ENCODE data around the gene DNASE1L1.

The DNASE1L1 gene, protein sequence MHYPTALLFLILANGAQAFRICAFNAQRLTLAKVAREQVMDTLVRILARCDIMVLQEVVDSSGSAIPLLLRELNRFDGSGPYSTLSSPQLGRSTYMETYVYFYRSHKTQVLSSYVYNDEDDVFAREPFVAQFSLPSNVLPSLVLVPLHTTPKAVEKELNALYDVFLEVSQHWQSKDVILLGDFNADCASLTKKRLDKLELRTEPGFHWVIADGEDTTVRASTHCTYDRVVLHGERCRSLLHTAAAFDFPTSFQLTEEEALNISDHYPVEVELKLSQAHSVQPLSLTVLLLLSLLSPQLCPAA

DNA sequence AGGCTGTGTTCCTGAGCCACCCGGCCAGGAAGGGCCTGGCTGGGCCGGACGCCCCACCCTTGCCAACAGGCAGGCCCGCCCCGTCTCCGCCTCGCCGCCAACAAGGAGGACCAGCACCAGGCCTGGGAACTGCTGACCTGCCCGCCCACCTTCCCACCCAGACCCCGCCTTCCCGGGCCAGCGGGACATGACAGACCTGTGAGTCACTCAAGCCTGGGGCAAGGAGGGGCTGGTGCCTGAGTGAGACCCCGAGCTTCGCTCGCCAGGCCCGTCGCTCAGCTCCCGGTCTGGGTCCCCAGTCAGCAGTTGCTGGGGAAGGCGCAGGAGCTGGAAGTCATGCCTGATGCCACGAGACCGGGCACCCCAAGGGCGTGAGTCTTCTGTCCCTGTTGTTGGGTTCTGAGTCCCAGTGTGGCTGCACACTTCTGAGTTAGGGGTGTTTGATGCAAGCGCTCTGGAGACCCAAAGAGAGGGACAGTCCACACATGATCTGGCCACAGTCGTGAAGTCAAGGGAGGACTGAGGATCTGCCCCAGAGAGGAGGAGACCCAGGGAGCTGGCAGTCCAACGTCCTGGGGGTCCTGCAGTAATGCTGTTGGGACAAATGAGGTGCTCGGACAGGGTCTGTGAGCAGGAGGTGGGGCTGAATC is at the start of gene DNASE1L1:
Gene DNASE1L1 (minus strand): TSS at position 33 of the 650 bp plus-strand sequence. CDS start 3,686 bp downstream, outside the sequence.
- no peak for DNase-seq (ENCODE audit: low read depth)

DNA sequence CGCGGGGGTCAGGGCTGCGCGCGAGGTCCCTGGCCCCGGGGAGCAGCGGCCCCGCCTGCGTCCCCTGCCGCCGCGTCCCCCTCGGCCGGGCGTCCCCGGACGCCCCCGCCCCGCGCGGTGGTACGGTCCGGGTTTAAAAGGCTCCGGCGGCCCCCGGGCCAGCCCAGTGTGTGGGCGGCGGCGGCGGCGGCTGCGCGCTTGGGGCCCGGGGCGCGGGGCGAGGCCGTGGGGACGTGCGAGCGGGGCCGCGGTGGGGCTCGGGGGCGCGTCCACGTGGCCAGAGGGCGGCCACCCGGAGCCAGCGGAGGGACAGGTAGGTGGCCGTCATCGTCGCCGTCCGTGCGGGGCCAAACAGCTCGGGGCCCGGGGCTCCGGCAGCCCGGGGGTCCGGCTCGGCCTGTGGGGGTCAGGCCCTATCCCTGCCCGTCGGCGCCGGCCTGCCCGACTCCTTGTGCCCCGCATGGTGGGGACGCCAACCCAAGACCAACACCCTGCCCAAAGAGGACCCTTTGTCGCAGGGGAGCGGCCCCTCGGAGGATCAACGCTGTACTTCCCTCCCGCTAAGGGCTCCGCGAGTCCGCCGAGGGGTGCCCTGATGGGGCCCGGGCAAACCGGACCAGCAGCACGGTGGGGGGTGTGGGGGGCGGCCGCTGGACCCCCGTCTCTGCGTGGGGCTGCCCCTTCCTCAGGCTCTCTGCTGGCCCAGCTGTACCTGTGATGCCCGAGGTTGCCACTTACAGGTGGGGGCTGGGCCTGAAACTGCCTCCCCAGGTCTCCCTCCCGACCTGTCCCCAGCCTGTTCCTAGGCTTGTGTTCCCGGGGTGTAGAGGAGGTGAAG is 49.3 kb upstream of the DNASE1L1 start, which contains the start of gene PLXNA3:
Gene PLXNA3 (plus strand): TSS at position 166 of the 838 bp plus-strand sequence. CDS start 1,903 bp downstream, outside the sequence.
- DNase-seq (ENCODE audit: low read depth), result peak; percentile 40

DNA sequence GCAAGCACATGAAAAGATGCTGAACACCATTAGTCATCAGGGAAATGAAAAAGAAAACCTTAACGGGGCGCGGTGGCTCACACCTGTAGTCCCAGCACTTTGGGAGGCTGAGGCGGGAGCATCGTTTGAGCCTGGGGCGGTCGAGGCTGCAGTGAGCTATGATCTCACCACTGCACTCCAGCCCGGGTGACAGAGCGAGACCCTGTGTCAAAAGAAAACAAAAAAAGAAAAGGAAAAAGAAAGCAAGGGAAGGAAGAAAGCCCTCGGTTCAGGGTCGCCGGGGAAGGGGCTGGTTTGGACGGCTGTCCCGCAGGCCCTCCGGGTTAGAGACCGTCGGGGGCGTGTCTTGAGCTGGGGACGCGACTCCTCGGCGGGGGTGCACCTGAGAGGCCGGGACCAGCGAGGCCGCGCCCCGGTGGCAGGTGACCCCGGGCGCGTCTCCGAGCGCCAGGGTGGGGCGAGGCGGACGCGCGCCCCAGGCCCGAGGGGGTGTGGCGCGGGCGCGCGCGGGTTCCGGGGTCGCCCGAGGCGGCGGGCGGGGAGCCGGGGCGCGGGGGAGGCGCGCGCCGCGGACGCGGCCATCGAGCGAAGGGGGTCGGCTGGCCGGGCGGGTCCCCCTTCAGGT is 48.5 kb upstream of the DNASE1L1 start:
- DNase-seq (ENCODE audit: low read depth), result peak; percentile 31

DNA sequence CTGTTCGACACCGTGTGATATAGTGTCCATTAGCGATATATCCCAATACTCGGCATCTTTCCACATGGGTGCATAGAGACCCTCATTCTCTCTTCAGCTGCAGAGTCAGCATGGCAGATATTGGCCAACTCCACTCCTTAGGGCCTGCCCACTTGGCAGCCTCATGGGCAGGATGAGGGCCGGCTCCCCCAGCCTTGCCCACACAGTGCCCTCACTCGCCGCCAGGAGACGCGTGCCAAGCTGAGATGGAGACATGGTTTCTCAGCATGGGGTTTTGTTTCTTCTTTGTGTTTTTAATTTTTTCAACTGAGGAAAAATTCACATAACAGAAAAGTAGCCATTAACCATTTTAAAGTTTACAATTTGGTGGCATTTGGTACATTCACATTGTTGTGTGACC is 43.8 kb upstream of the DNASE1L1 start:
- DNase-seq (ENCODE audit: low read depth), result no peak

DNA sequence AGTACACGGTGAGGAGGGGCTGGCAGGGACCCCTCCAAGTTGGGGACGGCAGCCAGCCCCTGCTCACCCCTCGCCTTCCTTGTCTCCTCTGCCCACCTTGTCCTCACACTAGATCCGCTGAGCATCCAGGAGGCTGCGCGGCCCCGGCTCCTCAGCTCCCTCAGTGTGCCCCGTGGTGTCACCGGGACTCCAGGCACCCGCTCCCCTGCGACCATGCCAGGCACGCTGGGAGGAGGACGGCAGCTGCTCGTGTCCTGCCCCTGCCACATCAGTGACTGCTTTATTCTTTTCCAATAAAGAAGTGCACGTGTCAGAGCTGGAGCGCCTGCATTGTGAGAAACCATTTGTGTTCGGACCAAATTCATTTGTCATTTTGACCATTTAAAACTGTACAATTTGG is 41.3 kb upstream of the DNASE1L1 start:
- DNase-seq (ENCODE audit: low read depth), result no peak

DNA sequence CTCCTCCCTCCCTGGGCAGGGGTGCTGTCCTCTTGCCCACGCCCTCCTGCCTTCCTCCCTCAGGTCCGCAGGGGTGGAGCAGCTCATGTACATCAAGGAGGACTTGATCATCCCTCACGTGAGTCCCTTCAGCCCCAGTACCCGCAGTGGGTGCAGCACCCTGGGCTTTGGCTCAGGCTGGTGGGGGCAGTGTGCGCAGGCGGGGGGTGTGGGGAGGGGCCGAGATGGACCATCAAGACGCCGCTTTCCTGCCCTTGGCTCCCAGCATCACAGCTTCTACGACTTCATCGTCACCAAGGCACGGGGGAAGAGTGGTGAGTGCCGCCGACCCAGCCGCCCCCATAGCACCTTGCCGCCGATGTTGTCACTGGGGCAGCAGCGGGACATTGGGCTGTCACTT is 40.6 kb upstream of the DNASE1L1 start:
- DNase-seq (ENCODE audit: low read depth), result no peak

DNA sequence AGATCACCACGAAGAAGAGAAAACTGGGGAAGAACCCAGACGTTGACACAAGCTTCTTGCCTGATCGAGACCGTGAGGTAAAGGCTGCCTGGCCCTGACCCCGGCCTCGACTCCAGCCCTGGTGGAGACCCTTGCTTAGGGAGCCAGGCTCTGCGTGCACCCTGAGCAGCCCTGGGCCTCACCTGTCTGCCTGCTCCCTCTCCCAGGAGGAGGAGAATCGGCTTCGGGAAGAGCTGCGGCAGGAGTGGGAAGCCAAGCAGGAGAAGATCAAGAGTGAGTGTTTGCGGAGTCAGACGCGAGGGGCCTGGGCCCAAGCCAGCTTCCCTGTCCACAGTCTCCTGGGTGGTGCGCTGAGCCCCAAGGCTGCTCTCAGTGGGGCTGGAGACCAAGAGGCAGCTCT is 39.4 kb upstream of the DNASE1L1 start:
- no peak for DNase-seq (ENCODE audit: low read depth)

DNA sequence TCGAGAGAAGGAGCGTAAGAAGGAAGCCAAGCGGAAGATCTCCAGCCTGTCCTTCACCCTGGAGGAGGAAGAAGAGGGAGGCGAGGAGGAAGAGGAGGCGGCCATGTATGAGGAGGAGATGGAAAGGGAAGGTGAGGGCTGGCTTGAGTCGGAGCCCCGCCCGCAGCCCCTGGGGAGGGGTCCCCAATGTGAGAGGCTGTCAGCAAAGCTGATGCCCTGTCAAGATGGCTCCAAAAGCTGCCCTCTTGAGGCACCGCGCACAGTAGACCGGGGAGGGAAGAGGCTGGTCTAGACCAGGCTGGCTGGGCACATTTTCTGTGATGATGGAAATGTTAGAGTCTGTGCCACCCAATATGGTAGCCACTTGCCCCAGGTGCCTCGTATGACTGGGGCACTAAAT is 37.4 kb upstream of the DNASE1L1 start:
- DNase-seq (ENCODE audit: low read depth), result no peak

DNA sequence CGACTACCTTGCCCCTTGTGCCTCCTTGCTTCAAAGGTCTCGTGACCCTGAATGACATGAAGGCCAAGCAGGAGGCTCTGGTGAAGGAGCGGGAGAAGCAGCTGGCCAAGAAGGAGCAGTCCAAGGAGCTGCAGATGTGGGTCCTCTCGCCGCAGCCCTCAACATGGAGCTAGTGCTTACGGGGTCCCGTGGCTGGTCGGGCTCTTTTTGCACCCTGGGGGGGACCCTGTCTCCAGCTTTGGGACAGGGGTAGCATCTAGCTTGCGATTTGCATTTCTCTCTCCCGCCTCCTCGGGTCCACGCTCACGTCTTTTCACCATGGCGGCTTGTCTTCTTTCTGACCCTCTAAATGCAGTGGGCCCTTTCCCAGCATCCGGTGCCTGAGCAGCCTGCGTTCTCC is 36.7 kb upstream of the DNASE1L1 start:
- DNase-seq (ENCODE audit: low read depth), result no peak

DNA sequence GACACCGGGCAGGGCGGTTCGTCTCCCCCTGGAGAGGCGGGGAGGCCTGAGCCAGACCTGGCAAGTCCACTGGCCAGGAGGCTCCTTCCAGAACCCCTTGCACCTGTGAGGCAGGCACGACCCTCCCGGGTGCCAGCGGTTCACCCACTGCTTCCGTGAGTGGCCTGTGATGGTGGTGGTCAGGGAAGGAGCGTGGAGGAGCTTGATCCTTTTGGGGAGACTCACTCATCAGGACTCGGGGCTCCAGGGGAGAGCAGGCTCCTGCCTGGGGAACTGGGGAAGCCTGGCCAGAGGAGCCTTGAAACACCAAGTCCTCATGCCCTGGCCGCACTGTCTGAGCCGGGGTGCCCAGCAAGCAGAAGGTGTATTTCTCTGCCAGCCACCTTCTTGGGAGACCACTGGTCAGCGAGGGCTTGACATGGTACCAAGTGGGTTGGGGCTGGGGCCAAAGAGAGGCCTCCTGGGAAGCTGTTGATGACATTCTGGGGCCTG is 35.7 kb upstream of the DNASE1L1 start:
- no peak for DNase-seq (ENCODE audit: low read depth)

DNA sequence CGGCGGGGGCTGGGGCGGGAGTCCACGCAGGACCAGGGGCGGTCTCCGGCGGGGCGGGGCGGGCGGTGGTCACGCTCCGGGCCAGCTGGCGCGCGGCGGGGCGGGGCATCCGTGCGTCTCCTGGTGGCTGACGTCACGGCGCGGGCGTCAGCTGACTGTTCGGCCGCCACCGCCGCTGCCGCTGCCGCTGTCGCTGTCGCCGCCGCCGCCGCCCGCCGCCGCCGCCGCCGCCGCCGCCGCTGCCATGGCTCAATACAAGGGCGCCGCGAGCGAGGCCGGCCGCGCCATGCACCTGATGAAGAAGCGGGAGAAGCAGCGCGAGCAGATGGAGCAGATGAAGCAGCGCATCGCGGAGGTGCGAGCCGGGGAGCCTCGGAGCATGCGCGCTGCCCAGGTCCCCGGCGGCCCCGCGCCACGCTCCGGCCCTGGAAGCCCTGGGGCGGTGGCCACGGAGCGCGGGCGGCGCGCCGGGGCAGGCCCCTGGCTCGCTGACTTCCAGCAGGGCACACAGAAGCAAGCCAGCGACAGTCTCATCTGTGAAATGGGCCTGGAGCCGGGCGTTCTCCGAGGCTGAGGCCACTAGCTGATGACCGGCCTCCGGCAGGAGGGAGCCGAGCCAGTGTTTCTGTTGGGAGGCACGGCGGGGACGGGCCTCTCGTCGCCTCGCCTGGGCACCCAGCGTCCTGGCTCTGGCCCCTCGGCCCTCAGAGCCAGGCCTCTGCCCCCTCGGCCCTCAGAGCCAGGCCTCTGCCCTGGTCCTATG is 35.1 kb upstream of the DNASE1L1 start, which contains the start of gene FAM50A:
Gene FAM50A (plus strand): TSS at position 150 of the 763 bp plus-strand sequence. CDS start 95 bp downstream, at position 245.
- peak; percentile 52 for DNase-seq (ENCODE audit: low read depth)

DNA sequence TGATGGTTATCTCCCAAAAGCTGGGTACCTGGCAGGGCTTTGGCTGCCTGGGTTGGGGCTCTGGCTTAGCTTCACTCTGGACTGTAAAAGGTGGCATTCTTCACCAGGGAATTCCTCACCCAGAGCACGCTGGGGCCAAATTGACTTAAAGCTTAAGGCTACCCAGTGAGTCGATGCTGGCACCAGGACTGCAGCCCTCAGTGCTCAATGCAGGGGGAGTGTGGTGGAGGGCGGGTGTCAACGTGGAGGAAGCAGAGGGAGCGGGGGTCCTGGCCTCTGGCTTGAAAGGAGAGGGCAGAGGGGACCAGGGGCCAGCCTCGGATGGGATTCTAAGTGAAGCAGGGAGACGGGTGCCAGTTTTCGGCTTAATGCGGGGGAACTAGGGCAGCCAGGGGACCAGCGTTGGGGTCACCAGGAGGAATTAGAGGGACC is 34.4 kb upstream of the DNASE1L1 start:
- DNase-seq (ENCODE audit: low read depth), result no peak

DNA sequence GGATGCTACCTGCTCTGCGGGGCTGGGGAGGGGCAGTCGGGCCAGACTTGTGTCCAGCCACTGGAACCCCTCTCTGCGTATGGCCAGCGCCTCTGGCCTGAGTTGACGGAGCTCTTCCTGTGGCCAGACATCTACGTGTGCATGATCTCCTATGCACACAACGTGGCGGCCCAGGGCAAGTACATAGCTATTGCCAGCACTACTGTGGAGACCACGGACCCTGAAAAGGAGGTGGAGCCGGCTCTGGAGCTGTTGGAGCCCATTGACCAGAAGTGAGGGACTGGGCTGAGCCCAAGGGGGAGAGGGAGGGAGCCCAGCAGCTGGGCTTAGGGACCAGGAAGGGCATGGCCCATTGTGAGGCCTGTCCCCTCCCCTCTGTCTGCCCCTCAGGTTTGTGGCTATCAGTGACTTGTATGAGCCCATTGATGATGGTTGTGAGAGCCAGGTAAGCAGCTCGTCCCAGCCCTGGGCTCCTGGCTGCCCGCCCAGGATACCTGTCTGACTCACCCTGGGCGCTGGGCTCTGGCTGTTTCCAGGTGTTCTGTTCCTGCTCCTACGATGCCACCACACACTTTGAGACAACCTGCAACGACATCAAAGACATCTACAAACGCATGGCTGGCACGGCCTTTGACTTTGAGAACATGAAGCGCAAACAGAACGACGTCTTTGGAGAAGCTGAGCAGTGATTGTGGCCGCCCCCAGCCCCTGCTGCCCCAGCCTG is 33.1 kb upstream of the DNASE1L1 start:
- no peak for DNase-seq (ENCODE audit: low read depth)

DNA sequence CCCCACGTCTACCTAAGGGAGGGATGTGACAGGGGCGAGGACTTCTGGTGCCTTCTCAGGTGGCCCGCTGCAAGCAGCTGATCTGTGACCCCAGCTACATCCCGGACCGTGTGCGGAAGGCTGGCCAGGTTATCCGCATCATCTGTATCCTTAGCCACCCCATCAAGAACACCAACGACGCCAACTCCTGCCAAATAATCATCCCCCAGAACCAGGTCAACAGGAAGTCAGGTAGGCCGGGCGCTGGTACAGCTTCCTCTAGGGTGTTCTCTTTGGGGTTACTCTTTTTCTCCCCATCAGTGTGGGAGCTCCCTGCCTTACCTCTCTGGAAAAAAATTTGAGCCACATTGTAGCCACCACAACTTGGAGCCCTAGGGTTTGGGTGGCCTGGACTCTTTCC is 32.5 kb upstream of the DNASE1L1 start:
- no peak for DNase-seq (ENCODE audit: low read depth)

DNA sequence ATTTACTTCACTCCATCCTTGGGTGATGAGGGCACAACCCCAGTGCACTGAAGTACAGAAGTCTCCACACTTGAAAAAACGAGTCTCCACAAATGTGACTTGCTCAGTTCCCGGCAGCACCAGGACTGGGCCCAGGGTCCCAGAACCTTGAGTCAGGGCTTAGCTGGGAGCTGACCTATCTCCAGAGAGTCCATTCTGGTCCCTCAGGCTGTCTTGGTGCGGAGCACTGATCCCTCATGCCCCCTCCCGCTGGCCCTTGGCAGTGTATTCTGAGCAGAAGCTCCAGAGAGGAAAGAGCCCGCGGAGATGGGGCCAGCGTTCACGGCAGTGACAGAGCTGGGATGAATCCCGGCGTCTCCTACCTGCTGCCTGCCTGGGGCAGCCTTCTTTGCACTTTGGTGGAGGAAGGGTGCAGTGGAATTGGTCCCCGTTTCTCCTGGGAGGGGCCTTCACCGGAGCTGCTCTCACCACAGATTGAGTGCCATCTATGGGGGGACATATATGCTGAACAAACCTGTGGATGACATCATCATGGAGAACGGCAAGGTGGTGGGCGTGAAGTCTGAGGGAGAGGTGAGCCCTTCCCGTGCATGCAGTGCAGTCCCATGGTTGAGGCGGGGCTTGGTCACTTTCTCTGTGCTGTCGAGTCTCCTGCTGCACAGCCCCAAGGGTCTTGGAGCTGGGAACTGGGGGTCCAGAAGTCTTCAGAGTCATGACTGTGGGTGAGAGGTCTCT is 31.7 kb upstream of the DNASE1L1 start:
- DNase-seq (ENCODE audit: low read depth), result no peak

DNA sequence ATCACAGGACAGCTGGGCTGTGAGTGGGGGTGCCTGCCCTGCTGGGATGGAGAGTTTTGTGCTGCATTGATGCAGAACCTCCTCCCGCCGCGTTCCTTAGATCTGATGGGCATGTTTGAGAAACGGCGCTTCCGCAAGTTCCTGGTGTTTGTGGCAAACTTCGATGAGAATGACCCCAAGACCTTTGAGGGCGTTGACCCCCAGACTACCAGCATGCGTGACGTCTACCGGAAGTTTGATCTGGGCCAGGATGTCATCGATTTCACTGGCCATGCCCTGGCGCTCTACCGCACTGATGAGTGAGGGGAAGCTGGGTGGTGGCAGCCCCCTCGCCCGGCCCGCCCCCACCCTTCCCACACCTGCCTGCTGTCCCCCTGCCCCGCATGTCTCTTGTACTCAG is 30.8 kb upstream of the DNASE1L1 start:
- no peak for DNase-seq (ENCODE audit: low read depth)

DNA sequence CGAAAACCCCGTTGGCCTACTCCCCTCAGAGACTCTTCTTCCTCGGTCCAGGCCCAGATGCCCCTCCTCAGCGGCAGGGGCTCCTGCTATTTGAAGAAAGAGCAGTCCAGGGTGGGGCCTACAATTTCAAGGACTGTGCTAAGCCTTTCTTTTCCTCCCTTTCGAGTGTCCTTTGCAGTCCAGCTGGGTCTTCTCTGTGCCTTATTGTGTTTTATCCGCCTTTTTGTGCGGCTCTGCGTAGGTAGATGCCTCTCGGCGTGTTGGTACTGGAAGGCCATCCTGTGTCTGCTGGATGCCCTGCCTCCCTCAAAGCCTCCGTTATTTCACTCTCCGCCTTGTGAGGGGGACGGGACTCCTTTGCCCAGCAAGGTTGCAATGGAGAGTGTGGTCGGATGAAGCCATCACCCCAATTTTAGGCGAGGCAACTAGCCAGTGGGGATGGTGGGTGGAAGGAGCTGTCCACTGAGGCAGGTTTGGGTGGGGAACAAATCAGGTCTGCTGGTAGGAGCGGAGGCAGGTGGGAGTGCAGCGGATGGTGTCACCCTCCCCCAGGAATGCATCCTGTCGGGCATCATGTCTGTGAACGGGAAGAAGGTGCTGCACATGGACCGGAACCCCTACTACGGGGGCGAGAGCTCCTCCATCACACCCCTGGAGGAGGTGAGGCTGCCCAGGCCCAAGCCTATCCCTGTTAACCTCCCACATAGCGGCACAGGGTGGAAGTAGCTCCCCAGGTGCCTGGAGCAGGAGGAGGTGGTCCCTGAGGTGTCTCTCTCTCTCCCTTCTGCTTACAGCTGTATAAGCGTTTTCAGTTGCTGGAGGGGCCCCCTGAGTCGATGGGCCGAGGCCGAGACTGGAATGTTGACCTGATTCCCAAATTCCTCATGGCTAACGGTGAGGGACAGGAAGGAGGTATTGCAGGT is 29.2 kb upstream of the DNASE1L1 start:
- no peak for DNase-seq (ENCODE audit: low read depth)

DNA sequence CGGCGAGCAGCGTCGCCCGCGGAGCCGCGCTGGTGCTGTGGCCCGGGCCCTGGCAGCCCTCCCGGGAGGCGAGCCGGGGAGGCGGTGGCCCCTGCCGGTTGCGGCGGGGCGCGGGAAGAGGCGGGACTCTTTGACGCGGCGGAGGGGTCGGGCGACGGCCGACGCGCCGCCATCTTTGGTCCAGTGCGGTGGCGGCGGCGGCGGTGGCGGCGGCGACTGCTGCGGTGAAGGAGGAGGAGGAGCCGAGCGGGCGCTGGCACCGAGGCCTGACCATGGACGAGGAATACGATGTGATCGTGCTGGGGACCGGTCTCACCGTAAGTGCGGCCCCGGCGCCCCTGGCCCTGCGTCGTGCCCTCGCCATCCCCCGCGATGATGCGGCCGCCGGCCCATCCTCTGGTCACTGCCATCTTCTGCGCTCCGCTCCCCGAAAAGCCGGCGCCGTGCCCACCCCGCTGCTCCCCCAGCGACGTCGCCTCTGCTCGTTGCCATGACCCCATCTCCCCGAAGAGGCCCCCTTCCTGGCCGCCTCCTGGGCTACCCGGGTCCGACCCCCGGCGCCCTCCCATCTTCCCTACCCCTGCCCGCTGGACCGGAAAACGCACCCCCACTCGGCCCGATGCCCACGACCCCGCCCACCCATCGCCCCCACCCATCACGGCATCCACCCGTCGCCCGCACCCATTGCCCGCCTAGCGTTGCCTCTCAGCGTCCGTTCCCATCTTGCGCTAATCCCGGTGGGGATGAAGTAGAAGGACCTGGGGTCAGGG is 28.1 kb upstream of the DNASE1L1 start, which contains the start of gene GDI1:
Gene GDI1 (plus strand): TSS at position 172 of the 770 bp plus-strand sequence. CDS start 101 bp downstream, at position 273.
- DNase-seq (ENCODE audit: low read depth), result no peak

Data from stimulated activated CD4-positive, alpha-beta T cell treated with anti-CD3 and anti-CD28 coated beads, Interleukin-2, amount 100 ng/mL, for 4 hours (primary cell).